Immature natural killer cell (primary cell): Measurements from ENCODE around the gene CNTLN. TPM values are rescaled to one million over a fixed set of nuclear protein-coding genes. Genes with fewer than 3 reads are reported as not detected.

Experiments
- DNase-seq, 3 donors: peaks; one replicate each; pipeline ENCODE4 v3.0.0; 2022; ENCODE audit warnings: mixed read lengths in 1 of 3
- H3K27ac Mint-ChIP-seq, 6 donors: one replicate each; pipeline ENCODE4 v1.8.0; 2020; ENCODE audit warnings: mixed read lengths in 6 of 6, mild to moderate bottlenecking in 5 of 6, inconsistent platforms in 4 of 6, moderate library complexity in 3 of 6
- H3K27me3 Mint-ChIP-seq, 3 donors: one replicate each; pipeline ENCODE4 v1.8.0; 2020 to 2021; ENCODE audit warnings: low read depth in 3 of 3, mild to moderate bottlenecking in 3 of 3, mixed read lengths in 3 of 3, moderate library complexity in 3 of 3, inconsistent platforms in 1 of 3
- H3K36me3 Mint-ChIP-seq, 3 donors: one replicate each; pipeline ENCODE4 v1.8.0; 2020; ENCODE audit warnings: mixed read lengths in 3 of 3, inconsistent platforms in 2 of 3, mild to moderate bottlenecking in 2 of 3
- H3K4me1 Mint-ChIP-seq, 2 donors: one replicate each; pipeline ENCODE4 v1.8.0; 2020; ENCODE audit warnings: inconsistent platforms in 2 of 2, mild to moderate bottlenecking in 2 of 2, mixed read lengths in 2 of 2, moderate library complexity in 1 of 2
- H3K4me3 Mint-ChIP-seq, 5 donors: one replicate each; pipeline ENCODE4 v1.8.0; 2020; ENCODE audit warnings: mild to moderate bottlenecking in 5 of 5, mixed read lengths in 5 of 5, inconsistent platforms in 3 of 5, moderate library complexity in 3 of 5
- H3K9me3 Mint-ChIP-seq, 6 donors: one replicate each; pipeline ENCODE4 v1.8.0; 2020; ENCODE audit warnings: mild to moderate bottlenecking in 6 of 6, mixed read lengths in 6 of 6, inconsistent platforms in 4 of 6, moderate library complexity in 3 of 6
- polyA plus RNA-seq, 3 donors: library from polyadenylated mRNA; unstranded; fragments of 300-500 nt; fragmentation: Illumina TruSeq; gene quantifications; one replicate each; pipeline ENCODE4 v1.2.3, GENCODE V29; 2021

The CNTLN gene, protein sequence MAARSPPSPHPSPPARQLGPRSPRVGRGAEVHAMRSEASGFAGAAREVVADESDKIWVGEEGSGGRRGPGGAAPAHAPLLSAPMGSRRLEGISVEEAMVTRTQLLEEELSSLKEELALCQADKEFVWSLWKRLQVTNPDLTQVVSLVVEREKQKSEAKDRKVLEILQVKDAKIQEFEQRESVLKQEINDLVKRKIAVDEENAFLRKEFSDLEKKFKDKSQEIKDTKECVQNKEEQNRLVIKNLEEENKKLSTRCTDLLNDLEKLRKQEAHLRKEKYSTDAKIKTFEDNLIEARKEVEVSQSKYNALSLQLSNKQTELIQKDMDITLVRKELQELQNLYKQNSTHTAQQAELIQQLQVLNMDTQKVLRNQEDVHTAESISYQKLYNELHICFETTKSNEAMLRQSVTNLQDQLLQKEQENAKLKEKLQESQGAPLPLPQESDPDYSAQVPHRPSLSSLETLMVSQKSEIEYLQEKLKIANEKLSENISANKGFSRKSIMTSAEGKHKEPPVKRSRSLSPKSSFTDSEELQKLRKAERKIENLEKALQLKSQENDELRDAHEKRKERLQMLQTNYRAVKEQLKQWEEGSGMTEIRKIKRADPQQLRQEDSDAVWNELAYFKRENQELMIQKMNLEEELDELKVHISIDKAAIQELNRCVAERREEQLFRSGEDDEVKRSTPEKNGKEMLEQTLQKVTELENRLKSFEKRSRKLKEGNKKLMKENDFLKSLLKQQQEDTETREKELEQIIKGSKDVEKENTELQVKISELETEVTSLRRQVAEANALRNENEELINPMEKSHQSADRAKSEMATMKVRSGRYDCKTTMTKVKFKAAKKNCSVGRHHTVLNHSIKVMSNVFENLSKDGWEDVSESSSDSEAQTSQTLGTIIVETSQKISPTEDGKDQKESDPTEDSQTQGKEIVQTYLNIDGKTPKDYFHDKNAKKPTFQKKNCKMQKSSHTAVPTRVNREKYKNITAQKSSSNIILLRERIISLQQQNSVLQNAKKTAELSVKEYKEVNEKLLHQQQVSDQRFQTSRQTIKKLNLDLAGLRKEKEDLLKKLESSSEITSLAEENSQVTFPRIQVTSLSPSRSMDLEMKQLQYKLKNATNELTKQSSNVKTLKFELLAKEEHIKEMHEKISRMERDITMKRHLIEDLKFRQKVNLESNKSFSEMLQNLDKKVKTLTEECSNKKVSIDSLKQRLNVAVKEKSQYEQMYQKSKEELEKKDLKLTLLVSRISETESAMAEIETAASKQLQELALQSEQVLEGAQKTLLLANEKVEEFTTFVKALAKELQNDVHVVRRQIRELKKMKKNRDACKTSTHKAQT (N-terminal part only)
- polyA plus RNA-seq = under 1 TPM in 2 of 3 donors, not detected in 1; 0.08 to 0.12 TPM

DNA sequence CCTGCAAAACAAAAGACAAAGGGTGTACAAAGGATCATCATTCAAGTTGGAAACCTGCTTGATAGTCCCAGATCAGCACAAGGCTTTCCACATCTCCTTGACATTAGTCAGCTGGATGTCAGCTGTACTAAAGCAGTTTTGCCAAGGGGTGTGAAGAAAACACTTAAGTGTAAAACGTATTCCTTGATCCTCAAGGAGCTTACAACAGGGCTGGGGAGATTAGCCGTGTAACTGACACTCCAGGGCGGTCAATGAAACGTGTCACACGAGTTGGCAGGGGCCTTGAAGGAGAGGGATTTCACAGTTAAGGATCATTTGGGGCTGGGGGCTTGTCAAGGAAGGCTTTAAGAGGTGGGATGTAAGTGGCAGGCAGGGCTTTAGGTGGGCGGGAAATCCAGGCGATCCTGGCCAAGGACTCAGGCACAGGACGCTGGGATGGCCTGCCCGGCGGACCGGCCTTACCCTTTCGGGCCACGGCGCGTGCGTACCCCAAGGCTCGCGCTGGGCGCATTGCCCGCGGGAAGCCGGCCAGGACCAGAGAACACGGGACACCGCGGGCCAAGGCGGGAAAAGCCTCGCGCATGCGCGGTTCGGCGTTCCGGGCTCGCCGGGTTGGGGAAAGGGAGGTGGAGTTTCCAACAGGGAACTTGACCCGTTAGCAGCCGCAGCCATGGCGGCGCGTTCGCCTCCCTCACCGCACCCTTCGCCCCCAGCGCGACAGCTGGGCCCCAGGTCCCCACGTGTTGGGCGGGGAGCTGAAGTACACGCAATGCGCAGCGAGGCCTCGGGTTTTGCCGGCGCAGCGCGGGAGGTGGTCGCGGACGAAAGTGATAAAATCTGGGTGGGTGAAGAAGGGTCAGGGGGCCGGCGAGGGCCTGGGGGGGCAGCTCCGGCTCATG, at the start of gene CNTLN:
Gene CNTLN, plus strand, starts transcription at position 645 of the 899 bp plus-strand sequence. Its CDS starts 26 bp downstream, at position 671.
- H3K27ac Mint-ChIP-seq = peak within 1 kb of the TSS in 2 of 6 donors; percentile 17 to 34
- H3K4me1 Mint-ChIP-seq = peaks cover 14 to 24% of the 10 kb centered on the region in 2 donors
- H3K27me3 Mint-ChIP-seq = peaks cover 5 to 7% (median 6%) of the 10 kb centered on the region in 3 donors
- peak within 1 kb of the TSS; percentile 85 to 90 (median 87) for H3K4me3 Mint-ChIP-seq
- DNase-seq = peak; percentile 21 to 30 (median 27)
- no peaks in the 10 kb centered on the region for H3K36me3 Mint-ChIP-seq
- H3K9me3 Mint-ChIP-seq = no peaks in the 10 kb centered on the region

DNA sequence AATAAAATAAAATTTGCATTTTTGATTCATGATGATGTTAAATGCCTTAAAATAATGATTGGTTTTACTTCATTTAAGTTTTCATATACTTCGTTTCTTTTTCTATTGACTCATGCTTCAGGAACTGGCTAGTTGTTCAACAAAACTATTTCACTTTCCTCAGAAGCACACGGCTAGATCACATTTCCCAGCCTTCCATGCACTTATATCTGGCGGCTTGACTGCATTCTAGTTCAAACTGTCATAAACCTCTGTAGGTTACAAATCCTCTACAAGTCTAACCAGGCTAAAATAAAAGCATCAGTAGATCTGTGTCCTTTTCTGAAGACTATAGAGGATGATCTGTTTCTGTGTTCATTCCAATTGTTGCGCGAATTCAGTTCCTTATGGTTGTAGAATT, 46.3 kb upstream of the CNTLN start:
- Mint-ChIP-seq H3K36me3 (no peaks in the 10 kb centered on the region), H3K9me3 (peaks cover 0 to 1% (median 0%) of the 10 kb centered on the region in 6 donors), H3K27ac (no peak overlapping the region), H3K27me3 (peaks cover 2 to 6% (median 2%) of the 10 kb centered on the region in 3 donors), H3K4me3 (no peak overlapping the region), H3K4me1 (no peaks in the 10 kb centered on the region)
- DNase-seq = no peak

DNA sequence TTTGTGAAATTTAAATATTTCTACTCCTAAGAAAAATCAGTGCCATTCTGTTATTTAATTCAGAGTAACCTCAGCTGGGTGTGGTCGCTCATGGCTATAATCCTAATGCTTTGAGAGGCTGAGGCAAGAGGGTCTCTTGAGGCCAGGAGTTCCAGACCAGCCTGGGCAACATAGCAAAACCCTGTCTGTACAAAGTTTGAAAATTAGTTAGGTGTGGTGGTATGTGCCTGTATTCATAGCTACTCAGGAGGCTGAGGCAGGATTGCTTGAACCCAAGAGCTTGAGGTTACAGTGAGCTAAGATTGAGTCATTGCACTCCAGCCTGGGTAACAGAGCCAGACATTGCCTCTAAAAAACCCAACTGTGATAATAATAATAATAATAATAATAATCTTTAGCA, 44.8 kb upstream of the CNTLN start:
- Mint-ChIP-seq H3K9me3 (peaks cover 0 to 1% (median 0%) of the 10 kb centered on the region in 6 donors), H3K27ac (no peak overlapping the region), H3K36me3 (no peaks in the 10 kb centered on the region), H3K27me3 (peaks cover 2 to 9% (median 2%) of the 10 kb centered on the region in 3 donors), H3K4me1 (no peaks in the 10 kb centered on the region), H3K4me3 (no peak overlapping the region)
- DNase-seq = no peak

DNA sequence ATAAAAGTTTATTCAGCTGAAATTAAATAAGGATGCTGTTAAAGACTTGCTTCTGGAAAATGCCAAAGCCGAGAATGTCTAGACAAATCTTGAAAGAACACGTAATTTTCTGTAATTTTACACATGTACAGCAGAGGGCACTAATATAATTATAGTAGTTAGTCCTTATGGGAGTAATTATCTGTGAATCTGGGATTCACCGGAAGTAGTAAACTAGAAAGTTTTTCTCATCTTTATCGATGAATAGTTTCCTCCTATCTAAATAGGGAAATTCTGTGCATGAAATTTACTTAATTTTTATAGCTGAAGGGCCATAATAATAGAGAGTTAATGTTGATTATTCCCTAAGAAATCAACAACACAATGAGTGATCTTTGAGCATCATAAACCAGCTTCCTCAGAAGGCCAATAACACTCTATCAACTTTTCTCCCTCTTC, 18.4 kb upstream of the CNTLN start:
- Mint-ChIP-seq H3K4me3 (no peak overlapping the region), H3K27ac (no peak overlapping the region), H3K36me3 (no peaks in the 10 kb centered on the region), H3K9me3 (peaks cover 0 to 2% (median 0%) of the 10 kb centered on the region in 6 donors), H3K4me1 (no peaks in the 10 kb centered on the region), H3K27me3 (peaks cover 2 to 4% (median 2%) of the 10 kb centered on the region in 3 donors)
- DNase-seq = no peak

DNA sequence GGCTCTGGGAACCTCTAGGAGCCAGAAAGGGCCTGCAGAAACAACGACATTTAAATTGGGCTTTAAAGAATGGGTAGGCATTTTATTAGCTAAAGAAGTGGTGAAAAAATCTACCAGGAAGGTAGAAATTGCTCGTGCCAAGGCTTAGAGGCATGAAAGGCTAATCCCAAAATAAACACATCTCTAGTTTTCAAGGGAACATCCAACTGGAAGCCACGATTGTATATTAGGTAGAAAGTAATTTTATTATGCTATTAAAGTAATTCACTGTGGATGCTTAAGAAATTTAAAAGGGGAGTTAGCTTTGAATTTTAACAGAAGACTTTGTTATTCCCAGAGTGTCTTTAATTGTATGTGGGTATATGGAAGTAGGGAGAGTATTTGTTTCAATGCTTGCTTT, 17.5 kb upstream of the CNTLN start:
- Mint-ChIP-seq H3K27me3 (peaks cover 2 to 3% (median 2%) of the 10 kb centered on the region in 3 donors), H3K27ac (no peak overlapping the region), H3K36me3 (no peaks in the 10 kb centered on the region), H3K4me3 (no peak overlapping the region), H3K9me3 (no peaks in the 10 kb centered on the region), H3K4me1 (no peaks in the 10 kb centered on the region)
- no peak for DNase-seq

DNA sequence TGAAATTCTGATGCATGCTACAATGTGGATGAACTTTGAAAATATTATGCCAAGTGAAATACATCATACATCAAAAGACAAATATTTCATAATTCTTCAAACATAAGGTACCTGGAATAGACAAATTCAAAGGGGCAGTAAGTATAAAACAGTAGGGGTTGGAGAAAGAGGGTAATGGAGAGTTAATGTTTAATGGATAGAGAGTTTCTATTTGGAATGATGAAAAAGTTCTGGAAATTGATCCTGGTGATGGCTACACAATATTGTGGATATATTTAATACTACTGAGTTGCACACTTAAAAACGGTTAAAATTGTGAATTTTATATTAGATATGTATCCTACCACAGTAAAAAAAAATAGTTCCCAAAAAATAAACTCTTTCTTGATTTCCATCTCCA, 14.6 kb upstream of the CNTLN start:
- Mint-ChIP-seq H3K27me3 (peaks cover 0 to 2% (median 0%) of the 10 kb centered on the region in 3 donors), H3K27ac (no peak overlapping the region), H3K4me1 (no peaks in the 10 kb centered on the region)

DNA sequence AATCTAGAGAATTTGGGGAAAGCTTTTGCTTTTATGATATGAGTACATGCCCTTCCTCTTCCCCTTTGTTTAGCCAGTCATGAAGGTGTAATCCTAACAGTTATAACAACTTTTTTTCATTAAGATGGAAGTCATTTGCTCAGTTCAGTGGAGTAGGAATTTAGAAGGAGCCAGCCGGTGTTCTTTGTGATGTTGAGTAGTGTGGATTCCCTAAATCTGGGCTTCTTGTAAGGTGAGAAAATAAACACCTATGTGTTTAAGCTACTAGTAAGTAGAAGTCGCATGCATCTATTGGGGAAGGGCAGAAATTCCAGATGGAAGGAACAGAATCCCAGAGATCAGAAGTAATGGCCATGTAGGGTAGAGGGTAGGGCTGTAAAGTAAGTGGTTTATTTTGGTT, 13.6 kb upstream of the CNTLN start:
- H3K4me1 Mint-ChIP-seq = no peaks in the 10 kb centered on the region
- H3K36me3 Mint-ChIP-seq = no peaks in the 10 kb centered on the region
- H3K27ac Mint-ChIP-seq = no peak overlapping the region
- no peak for DNase-seq
- H3K9me3 Mint-ChIP-seq = no peaks in the 10 kb centered on the region
- H3K4me3 Mint-ChIP-seq = no peak overlapping the region
- peaks cover 0 to 2% (median 0%) of the 10 kb centered on the region in 3 donors for H3K27me3 Mint-ChIP-seq

More for the DNA sequence above, 14.6 kb upstream of the CNTLN start:
- Mint-ChIP-seq H3K36me3 (no peaks in the 10 kb centered on the region), H3K4me3 (no peak overlapping the region), H3K9me3 (no peaks in the 10 kb centered on the region)
- DNase-seq = no peak

DNA sequence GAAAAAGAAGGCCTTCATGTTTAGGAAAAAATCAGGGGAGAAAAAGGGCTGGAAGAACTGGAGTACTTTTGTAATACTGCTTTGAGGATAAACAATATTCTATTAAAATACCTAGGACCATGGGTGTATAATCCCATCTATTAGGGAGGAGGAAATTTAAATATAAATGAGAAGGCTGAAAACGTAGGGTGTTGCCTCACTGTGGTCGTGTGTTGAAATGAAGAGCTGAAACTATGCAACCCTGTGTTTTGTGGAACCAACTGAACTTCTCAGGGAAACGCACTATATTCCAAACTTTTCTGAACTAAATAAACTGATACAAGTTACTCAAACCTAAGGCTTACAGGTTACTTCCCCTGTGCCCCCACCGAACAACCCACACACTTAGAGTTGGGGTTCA, 4.5 kb upstream of the CNTLN start:
- no peaks in the 10 kb centered on the region for H3K36me3 Mint-ChIP-seq
- peaks cover 10 to 11% of the 10 kb centered on the region in 2 donors for H3K4me1 Mint-ChIP-seq
- peaks cover 4 to 7% (median 5%) of the 10 kb centered on the region in 3 donors for H3K27me3 Mint-ChIP-seq
- no peak for DNase-seq
- no peak overlapping the region for H3K27ac Mint-ChIP-seq
- H3K9me3 Mint-ChIP-seq = no peaks in the 10 kb centered on the region
- H3K4me3 Mint-ChIP-seq = no peak overlapping the region

DNA sequence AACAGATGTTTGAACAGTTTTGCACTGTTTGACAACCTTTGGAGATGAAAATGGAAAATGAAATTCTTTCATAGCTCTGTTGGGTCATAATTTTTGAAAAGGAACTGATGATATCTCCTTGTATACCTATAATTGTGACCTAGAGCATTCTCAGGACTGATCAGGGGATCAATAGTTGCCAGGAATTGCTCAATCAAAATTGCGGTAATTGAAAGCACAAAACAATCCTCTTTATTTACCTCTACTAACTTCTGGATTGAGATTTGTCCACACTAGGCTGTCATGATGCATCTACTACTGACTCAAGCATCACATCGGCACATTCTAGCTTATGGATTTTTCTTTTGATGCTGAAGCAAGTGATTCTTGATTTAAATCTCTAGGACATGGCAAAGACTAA, 4.1 kb upstream of the CNTLN start:
- peaks cover 13 to 14% of the 10 kb centered on the region in 2 donors for H3K4me1 Mint-ChIP-seq
- DNase-seq = no peak
- H3K36me3 Mint-ChIP-seq = no peaks in the 10 kb centered on the region
- no peaks in the 10 kb centered on the region for H3K9me3 Mint-ChIP-seq
- H3K27me3 Mint-ChIP-seq = peaks cover 4 to 9% (median 5%) of the 10 kb centered on the region in 3 donors
- H3K4me3 Mint-ChIP-seq = no peak overlapping the region
- no peak overlapping the region for H3K27ac Mint-ChIP-seq

DNA sequence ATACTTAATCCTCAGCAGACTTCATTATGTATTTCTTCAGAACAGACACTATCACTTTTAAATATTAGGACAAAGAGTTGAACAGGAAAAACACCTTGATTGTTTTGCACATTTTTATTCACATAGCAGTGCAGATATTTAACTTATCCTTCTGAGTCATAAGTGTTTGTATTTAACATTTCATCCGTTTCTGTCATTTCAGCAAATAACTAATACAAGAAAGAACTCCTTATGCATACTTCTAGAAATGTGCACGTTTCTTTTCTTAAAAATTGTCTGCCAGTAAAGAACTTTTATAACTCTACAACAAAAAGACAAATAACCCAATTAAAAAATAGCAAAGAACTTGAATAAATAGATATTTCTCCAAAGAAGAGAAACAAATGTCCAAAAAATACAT, 3.3 kb upstream of the CNTLN start:
- H3K9me3 Mint-ChIP-seq = no peaks in the 10 kb centered on the region
- no peak overlapping the region for H3K4me3 Mint-ChIP-seq
- peaks cover 14 to 19% of the 10 kb centered on the region in 2 donors for H3K4me1 Mint-ChIP-seq
- no peak for DNase-seq
- peaks cover 5 to 9% (median 6%) of the 10 kb centered on the region in 3 donors for H3K27me3 Mint-ChIP-seq
- H3K27ac Mint-ChIP-seq = no peak overlapping the region
- no peaks in the 10 kb centered on the region for H3K36me3 Mint-ChIP-seq

DNA sequence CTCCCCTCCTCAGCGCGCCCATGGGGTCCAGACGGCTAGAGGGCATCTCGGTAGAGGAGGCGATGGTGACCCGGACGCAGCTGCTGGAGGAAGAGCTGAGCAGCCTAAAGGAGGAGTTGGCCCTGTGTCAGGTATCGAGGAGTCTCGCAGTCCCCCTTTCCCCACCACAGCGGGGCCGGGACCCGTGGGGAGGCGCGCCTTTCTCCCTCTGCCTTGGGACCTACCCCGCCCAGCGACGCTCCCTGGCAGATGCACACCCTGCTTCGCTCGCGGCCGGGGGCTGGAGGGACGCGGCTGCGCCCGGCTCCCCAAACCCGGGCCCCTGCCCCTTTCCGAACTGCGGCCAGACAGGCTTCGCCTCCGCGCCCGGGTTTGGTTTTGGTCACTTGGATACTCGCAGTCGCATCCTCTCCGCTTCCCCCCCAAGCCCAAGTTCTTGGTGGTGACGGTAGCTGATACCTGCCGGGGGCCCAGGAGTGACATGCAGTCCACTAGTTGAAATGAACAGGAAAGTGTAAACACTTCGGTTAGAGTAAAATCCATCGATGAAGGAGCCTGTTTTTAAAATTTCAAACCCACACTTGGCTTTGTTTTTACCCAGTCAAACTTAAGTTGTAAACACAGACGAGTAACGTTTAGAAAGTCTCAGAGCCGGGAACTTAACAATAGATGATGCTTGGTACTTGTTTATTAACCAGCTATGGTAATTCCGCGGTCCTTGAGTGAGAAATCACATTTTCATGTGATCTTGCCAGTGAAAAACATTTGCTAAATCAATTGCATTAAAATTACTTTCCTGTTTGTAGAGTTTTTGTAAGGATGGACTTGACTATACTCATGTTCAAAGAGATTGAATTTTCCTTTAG, 688 bp downstream of the CNTLN start:
- Mint-ChIP-seq H3K27me3 (peaks cover 2 to 5% (median 5%) of the 10 kb centered on the region in 3 donors), H3K9me3 (no peaks in the 10 kb centered on the region), H3K4me1 (peaks cover 14 to 24% of the 10 kb centered on the region in 2 donors), H3K36me3 (no peaks in the 10 kb centered on the region), H3K27ac (peak overlapping the region in 1 of 6 donors; percentile 34), H3K4me3 (peak overlapping the region; percentile 85 to 90 (median 87))
- peak in 2 of 3 donors; percentile 3 to 6 for DNase-seq

DNA sequence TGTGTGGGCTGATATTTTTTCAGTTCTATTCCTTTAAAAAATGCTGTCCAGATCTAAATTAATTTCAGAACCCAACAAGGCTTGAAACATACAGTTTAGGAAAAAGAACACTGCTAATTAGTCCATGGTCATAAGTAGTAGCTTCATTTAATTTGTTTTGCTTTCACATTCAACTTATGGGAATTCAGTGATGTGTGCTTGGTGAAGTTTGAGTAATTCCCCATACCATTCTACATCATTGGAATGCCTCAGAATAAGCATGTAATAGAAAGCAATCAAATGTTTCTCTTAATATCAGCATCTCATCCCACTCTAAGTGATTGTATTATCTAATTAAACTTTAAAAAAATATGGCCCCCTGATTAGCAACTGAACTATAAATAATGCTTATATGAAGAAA, 2.7 kb downstream of the CNTLN start:
- no peak for DNase-seq
- Mint-ChIP-seq H3K36me3 (no peaks in the 10 kb centered on the region), H3K9me3 (no peaks in the 10 kb centered on the region), H3K27me3 (peaks cover 1 to 4% (median 2%) of the 10 kb centered on the region in 3 donors), H3K4me3 (no peak overlapping the region), H3K4me1 (peaks cover 14 to 24% of the 10 kb centered on the region in 2 donors), H3K27ac (no peak overlapping the region)
